IMR-90 (cell line): Measurements from ENCODE around the gene C2orf69. TPM values are rescaled to one million over a fixed set of nuclear protein-coding genes. Genes with fewer than 3 reads are reported as not detected.

ENCODE experiments used
- ATAC-seq: fragments of 200-7000 bp; cut with Tn5 transposase; 2 replicates; pipeline ENCODE4 v1.9.1; 2020; ENCODE audit warnings: low read depth, mild to moderate bottlenecking, moderate library complexity
- BruUV-seq: library from RNA; stranded (reverse); fragments of 400-500 nt; replicated peaks from 2 replicates; lab custom pipeline; 2021; lab: Mats Ljungman, UMichigan
- CTCF ChIA-PET: fragments of 300-600 bp; formaldehyde crosslinking; extraction: SDS; loops from one replicate; lab custom pipeline; 2021; ENCODE audit warnings: antibody characterized with exemption; lab: Yijun Ruan, JAX
- POLR2A ChIA-PET: fragments of 300-600 bp; sonication (Branson Sonifier 250); formaldehyde crosslinking; loops from one replicate; lab custom pipeline; 2022; ENCODE audit warnings: antibody characterized with exemption; ENCODE audit not compliant: unreplicated experiment; lab: Charles Lee
- DNase-seq: peaks from one replicate; pipeline ENCODE4 v3.0.0; 2013
- H2AFZ ChIP-seq: replicated peaks from 2 replicates; pipeline ENCODE3; 2013; ENCODE audit warnings: low read length, mild to moderate bottlenecking; ENCODE audit not compliant: poor library complexity
- H2AK5ac ChIP-seq: 2 replicates; pipeline ENCODE4 v1.6.1; 2013; ENCODE audit warnings: low read depth, low read length, inconsistent platforms
- H2AK9ac ChIP-seq: replicated peaks from 2 replicates; pipeline ENCODE3; 2013; ENCODE audit warnings: mild to moderate bottlenecking, low read depth, low read length, moderate library complexity; ENCODE audit not compliant: poor library complexity
- H2BK120ac ChIP-seq: 2 replicates; pipeline ENCODE4 v1.6.1; 2013; ENCODE audit warnings: low read depth, low read length, inconsistent platforms
- H2BK15ac ChIP-seq: 3 replicates; pipeline ENCODE4 v1.6.1; 2013; ENCODE audit warnings: low read depth, low read length, inconsistent platforms
- H2BK20ac ChIP-seq: 2 replicates; pipeline ENCODE4 v1.6.1; 2013; ENCODE audit warnings: low read depth, mild to moderate bottlenecking, inconsistent platforms, low read length, moderate library complexity
- H2BK5ac ChIP-seq: 2 replicates; pipeline ENCODE4 v1.6.1; 2013; ENCODE audit warnings: mild to moderate bottlenecking, low read depth, low read length, inconsistent platforms; ENCODE audit not compliant: poor library complexity, severe bottlenecking
- H3K14ac ChIP-seq: replicated peaks from 2 replicates; pipeline ENCODE4 v1.6.1; 2013; ENCODE audit warnings: low read depth, low read length, inconsistent platforms
- H3K18ac ChIP-seq: 2 replicates; pipeline ENCODE4 v1.6.1; 2013; ENCODE audit warnings: low read depth, low read length, control low read depth
- H3K23ac ChIP-seq: 2 replicates; pipeline ENCODE4 v1.6.1; 2013; ENCODE audit warnings: low read depth, low read length, inconsistent platforms
- H3K27ac ChIP-seq: 2 replicates; pipeline ENCODE4 v1.5.1; 2013; ENCODE audit warnings: mild to moderate bottlenecking, control low read depth, low read length; ENCODE audit not compliant: insufficient read depth
- H3K27me3 ChIP-seq: 2 replicates; pipeline ENCODE4 v1.6.1; 2013; ENCODE audit warnings: low read length; ENCODE audit not compliant: control insufficient read depth, insufficient read depth
- H3K36me3 ChIP-seq: 2 replicates; pipeline ENCODE4 v1.6.1; 2013; ENCODE audit warnings: low read length, mixed read lengths; ENCODE audit not compliant: control insufficient read depth, insufficient read depth
- H3K4ac ChIP-seq: 2 replicates; pipeline ENCODE4 v1.6.1; 2013; ENCODE audit warnings: low read depth, low read length, inconsistent platforms
- H3K4me1 ChIP-seq: 2 replicates; pipeline ENCODE4 v1.6.1; 2013; ENCODE audit warnings: low read length, mixed read lengths; ENCODE audit not compliant: control insufficient read depth, insufficient read depth
- H3K4me2 ChIP-seq: 2 replicates; pipeline ENCODE4 v1.6.1; 2013; ENCODE audit warnings: low read depth, mild to moderate bottlenecking, control low read depth, low read length, moderate library complexity
- H3K4me3 ChIP-seq: 2 replicates; pipeline ENCODE4 v1.5.1; 2013; ENCODE audit warnings: low read depth, mild to moderate bottlenecking, control low read depth, low read length, moderate library complexity; ENCODE audit not compliant: insufficient read depth
- H3K56ac ChIP-seq: 2 replicates; pipeline ENCODE4 v1.6.1; 2013; ENCODE audit warnings: low read length, inconsistent platforms; ENCODE audit not compliant: insufficient read depth; ENCODE audit errors: extremely low read depth
- H3K79me1 ChIP-seq, 2 experiments: 2 replicates each; pipeline ENCODE4 v1.6.1; 2013; ENCODE audit warnings: low read length in 2 of 2, inconsistent platforms in 1 of 2, low read depth in 1 of 2
- H3K9ac ChIP-seq: 2 replicates; pipeline ENCODE4 v1.6.1; 2013; ENCODE audit warnings: low read depth, low read length, control low read depth
- H3K9me1 ChIP-seq: 2 replicates; pipeline ENCODE4 v1.6.1; 2013; ENCODE audit warnings: low read length, inconsistent platforms; ENCODE audit not compliant: insufficient read depth
- H3K9me3 ChIP-seq: 2 replicates; pipeline ENCODE4 v1.6.1; 2013; ENCODE audit warnings: low read length; ENCODE audit not compliant: control insufficient read depth, insufficient read depth
- H4K20me1 ChIP-seq: 2 replicates; pipeline ENCODE4 v1.6.1; 2013; ENCODE audit warnings: low read length, inconsistent platforms; ENCODE audit not compliant: insufficient read depth
- H4K5ac ChIP-seq: 2 replicates; pipeline ENCODE4 v1.6.1; 2013; ENCODE audit warnings: mild to moderate bottlenecking, low read depth, low read length, control low read depth
- H4K8ac ChIP-seq, 2 experiments: 2 replicates each; pipeline ENCODE4 v1.6.1; 2013; ENCODE audit warnings: low read depth in 2 of 2, low read length in 2 of 2, control low read depth in 1 of 2, inconsistent platforms in 1 of 2
- H4K91ac ChIP-seq: 2 replicates; pipeline ENCODE4 v1.6.1; 2013; ENCODE audit warnings: low read depth, low read length, inconsistent platforms; ENCODE audit not compliant: insufficient read depth
- BHLHE40 ChIP-seq: fragments of 150-350 bp; IDR thresholded peaks from 2 replicates; pipeline ENCODE4 v1.6.1; 2016; ENCODE audit warnings: mild to moderate bottlenecking, low read depth, low read length
- CEBPB ChIP-seq: IDR thresholded peaks from 2 replicates; pipeline ENCODE4 v1.6.1; 2012; ENCODE audit warnings: low read depth, low read length, improper control_type of control experiment
- CHD1 ChIP-seq: IDR thresholded peaks from 2 replicates; pipeline ENCODE4 v1.6.1; 2012; ENCODE audit warnings: low read depth, low read length, improper control_type of control experiment
- MAFK ChIP-seq: IDR thresholded peaks from 2 replicates; pipeline ENCODE4 v1.6.1; 2012; ENCODE audit warnings: low read depth, low read length, improper control_type of control experiment
- MAZ ChIP-seq: IDR thresholded peaks from 2 replicates; pipeline ENCODE4 v1.6.1; 2012; ENCODE audit warnings: low read depth, mild to moderate bottlenecking, low read length, improper control_type of control experiment, moderate library complexity, borderline replicate concordance
- NFE2L2 ChIP-seq: fragments of 150-350 bp; IDR thresholded peaks from 2 replicates; pipeline ENCODE4 v1.6.1; 2016; ENCODE audit warnings: low read depth, mild to moderate bottlenecking, low read length
- POLR2A ChIP-seq: IDR thresholded peaks from 2 replicates; pipeline ENCODE4 v1.6.1; 2012; ENCODE audit warnings: mild to moderate bottlenecking, low read depth, low read length
- RAD21 ChIP-seq: IDR thresholded peaks from 2 replicates; pipeline ENCODE4 v1.6.1; 2012; ENCODE audit warnings: low read length, improper control_type of control experiment
- RCOR1 ChIP-seq: IDR thresholded peaks from 2 replicates; pipeline ENCODE4 v1.6.1; 2012; ENCODE audit warnings: mild to moderate bottlenecking, low read length, improper control_type of control experiment; ENCODE audit not compliant: insufficient replicate concordance
- RFX5 ChIP-seq: IDR thresholded peaks from 2 replicates; pipeline ENCODE4 v1.8.0; 2012; ENCODE audit warnings: low read depth, mild to moderate bottlenecking, low read length, moderate library complexity
- SMC3 ChIP-seq: fragments of 150-350 bp; IDR thresholded peaks from 2 replicates; pipeline ENCODE4 v1.6.1; 2016; ENCODE audit warnings: low read depth, mild to moderate bottlenecking, antibody characterized with exemption, low read length, moderate library complexity
- WGBS, 2 experiments: methylation state at CpG; one replicate each; pipeline versions ENCODE4 v1.1.5 to v1.1.7; 2013; ENCODE audit warnings: missing lambda C conversion rate in 2 of 2; ENCODE audit not compliant: insufficient read length in 1 of 2; ENCODE audit errors: extremely low coverage in 2 of 2; 5-methylcytosine and 5-hydroxymethylcytosine counted together
- dilution Hi-C: fragments of 300-500 bp; cut with HindIII; formaldehyde crosslinking; loops from one replicate; pipeline ENCODE4 v1.14.3; 2018; ENCODE audit warnings: low sequenced_read_pairs; ENCODE audit not compliant: unreplicated experiment
- in situ Hi-C: fragments of 300-500 bp; cut with MboI; formaldehyde crosslinking; loops from 3 replicates; pipeline ENCODE4 v1.14.3; 2019; ENCODE audit warnings: low sequenced_read_pairs, inconsistent platforms, mixed read lengths
- intact Hi-C: fragments of 100-400 bp; cut with micrococcal nuclease; formaldehyde crosslinking; loops from 2 replicates; pipeline ENCODE4 v1.10.0; 2022
- polyA plus RNA-seq, 3 experiments: library from polyadenylated mRNA; depleted of rRNA; stranded (reverse); fragments of >200 nt; gene quantifications; 2 replicates each; pipeline ENCODE4 v1.2.3, GENCODE V29; 2012; ENCODE audit warnings: low replicate concordance in 1 of 3
- total RNA-seq: library from RNA; depleted of rRNA; stranded (reverse); fragments of >200 nt; gene quantifications from 2 replicates; pipeline ENCODE4 v1.2.3, GENCODE V29; 2012
- TF ChIP-seq, protein P1 (sequence below): conservative IDR thresholded peaks from 2 replicates; pipeline ENCODE4 v1.5.1; 2012; ENCODE audit warnings: mild to moderate bottlenecking, low read depth, low read length, improper control_type of control experiment
- TF ChIP-seq, protein P2 (sequence below): fragments of 150-350 bp; IDR thresholded peaks from 2 replicates; pipeline ENCODE4 v1.6.1; 2017; ENCODE audit warnings: mild to moderate bottlenecking, antibody characterized with exemption, low read length, low read depth

C2orf69 gene
- total and polyA plus RNA-seq, 2 of the 4 experiments (the other 2 are of a cell fraction) = 3.1 to 4.7 TPM

DNA sequence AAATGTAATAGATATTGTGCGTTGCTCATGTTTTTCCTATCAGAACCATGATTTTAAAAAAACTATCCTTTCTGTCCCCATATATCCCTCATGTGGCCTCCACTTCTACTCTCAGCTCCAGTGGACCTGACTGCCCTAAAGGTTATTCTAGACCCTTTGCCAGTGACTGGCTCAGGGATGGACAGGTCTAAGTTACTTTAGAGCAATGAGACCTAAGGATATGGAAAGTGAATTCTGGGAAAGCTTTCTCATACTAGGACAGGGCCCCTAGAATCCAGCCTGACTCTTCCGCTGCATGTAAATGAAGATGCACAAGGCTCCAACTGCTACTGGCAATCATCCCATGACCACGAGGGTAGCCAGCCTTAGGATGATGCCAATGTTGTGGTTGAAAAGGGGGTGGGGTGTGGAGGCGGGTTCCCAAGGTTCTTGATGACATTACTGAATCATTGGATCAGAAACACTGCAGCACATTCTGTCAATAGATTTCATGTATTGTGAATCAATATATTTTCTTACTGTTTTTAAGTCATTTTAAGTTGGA, 21.3 kb downstream of the C2orf69 start:
- Histone ChIP-seq H3K14ac (no peak overlapping the region), H3K56ac (no peak overlapping the region), H4K91ac (no peak overlapping the region), H3K79me1 (peaks cover 5 to 13% of the 10 kb centered on the region in 2 experiments), H3K36me3 (peaks cover 11% of the 10 kb centered on the region), H2BK15ac (no peak overlapping the region), H2BK120ac (no peak overlapping the region), H3K9ac (no peak overlapping the region), H2BK5ac (no peak overlapping the region), H3K27me3 (no peaks in the 10 kb centered on the region), H3K4me2 (no peak overlapping the region), H3K18ac (no peak overlapping the region), H3K9me1 (no peaks in the 10 kb centered on the region), H2AFZ (no peak overlapping the region), H3K23ac (no peak overlapping the region), H4K8ac (no peak overlapping the region), H2AK5ac (no peak overlapping the region), H4K5ac (no peak overlapping the region), H3K9me3 (no peaks in the 10 kb centered on the region), H3K4me1 (no peaks in the 10 kb centered on the region), H2AK9ac (no peak overlapping the region), H2BK20ac (no peak overlapping the region), H3K4ac (no peak overlapping the region), H3K27ac (no peak overlapping the region), H4K20me1 (no peaks in the 10 kb centered on the region), H3K4me3 (no peak overlapping the region)
- WGBS, 2 experiments = no CpG with 5 or more reads among the region's 4 CpGs
- ChIA-PET POLR2A (no interaction called here), CTCF (no interaction called here)
- no TSS peak for BruUV-seq
- in situ Hi-C loops (no loop called here), intact Hi-C loops (no loop called here), dilution Hi-C loops (no loop called here)
- no peak for TF ChIP-seq MAFK
- TF ChIP-seq, protein P1, sequence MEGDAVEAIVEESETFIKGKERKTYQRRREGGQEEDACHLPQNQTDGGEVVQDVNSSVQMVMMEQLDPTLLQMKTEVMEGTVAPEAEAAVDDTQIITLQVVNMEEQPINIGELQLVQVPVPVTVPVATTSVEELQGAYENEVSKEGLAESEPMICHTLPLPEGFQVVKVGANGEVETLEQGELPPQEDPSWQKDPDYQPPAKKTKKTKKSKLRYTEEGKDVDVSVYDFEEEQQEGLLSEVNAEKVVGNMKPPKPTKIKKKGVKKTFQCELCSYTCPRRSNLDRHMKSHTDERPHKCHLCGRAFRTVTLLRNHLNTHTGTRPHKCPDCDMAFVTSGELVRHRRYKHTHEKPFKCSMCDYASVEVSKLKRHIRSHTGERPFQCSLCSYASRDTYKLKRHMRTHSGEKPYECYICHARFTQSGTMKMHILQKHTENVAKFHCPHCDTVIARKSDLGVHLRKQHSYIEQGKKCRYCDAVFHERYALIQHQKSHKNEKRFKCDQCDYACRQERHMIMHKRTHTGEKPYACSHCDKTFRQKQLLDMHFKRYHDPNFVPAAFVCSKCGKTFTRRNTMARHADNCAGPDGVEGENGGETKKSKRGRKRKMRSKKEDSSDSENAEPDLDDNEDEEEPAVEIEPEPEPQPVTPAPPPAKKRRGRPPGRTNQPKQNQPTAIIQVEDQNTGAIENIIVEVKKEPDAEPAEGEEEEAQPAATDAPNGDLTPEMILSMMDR = no peak
- TF ChIP-seq, protein P2, sequence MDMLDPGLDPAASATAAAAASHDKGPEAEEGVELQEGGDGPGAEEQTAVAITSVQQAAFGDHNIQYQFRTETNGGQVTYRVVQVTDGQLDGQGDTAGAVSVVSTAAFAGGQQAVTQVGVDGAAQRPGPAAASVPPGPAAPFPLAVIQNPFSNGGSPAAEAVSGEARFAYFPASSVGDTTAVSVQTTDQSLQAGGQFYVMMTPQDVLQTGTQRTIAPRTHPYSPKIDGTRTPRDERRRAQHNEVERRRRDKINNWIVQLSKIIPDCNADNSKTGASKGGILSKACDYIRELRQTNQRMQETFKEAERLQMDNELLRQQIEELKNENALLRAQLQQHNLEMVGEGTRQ = no peak
- TF ChIP-seq BHLHE40 = no peak
- TF ChIP-seq SMC3 = no peak
- TF ChIP-seq RCOR1 = no peak
- TF ChIP-seq MAZ = no peak
- no peak for TF ChIP-seq CHD1
- no peak for TF ChIP-seq RAD21
- no peak for TF ChIP-seq NFE2L2
- no peak for TF ChIP-seq RFX5
- no peak for TF ChIP-seq POLR2A
- TF ChIP-seq CEBPB = no peak
- DNase-seq = no peak
- no peak for ATAC-seq
